HG03354 (cell line): ENCODE results near the gene VSIR.

Experiments
- ATAC-seq: cut with Tn5 transposase; IDR thresholded peaks from one replicate; pipeline ENCODE4 v1.9.1; 2021; ENCODE audit warnings: mild to moderate bottlenecking; ENCODE audit not compliant: unreplicated experiment, poor library complexity, severe bottlenecking

VSIR gene

GRCh38 chr10:71739358-71739900 lies 33.9 kb downstream of the VSIR start:
- no peak for ATAC-seq

GRCh38 chr10:71737834-71738197 lies 35.5 kb downstream of the VSIR start:
- ATAC-seq, result no peak

- no peak for ATAC-seq
Measured at GRCh38 chr10:71737001-71737833, 36.1 kb downstream of the VSIR start.

GRCh38 chr10:71736570-71736952 lies 36.8 kb downstream of the VSIR start:
- ATAC-seq, result no peak

- ATAC-seq, result no peak
Measured at GRCh38 chr10:71735709-71736569, 37.4 kb downstream of the VSIR start.

- no peak for ATAC-seq
Measured at GRCh38 chr10:71734797-71735196, 38.5 kb downstream of the VSIR start.

GRCh38 chr10:71731791-71732190 lies 41.5 kb downstream of the VSIR start:
- no peak for ATAC-seq

GRCh38 chr10:71729161-71729636 lies 44.1 kb downstream of the VSIR start:
- ATAC-seq, result no peak

GRCh38 chr10:71727738-71728737 lies 45.3 kb downstream of the VSIR start:
- peak; percentile 64 for ATAC-seq

- peak; percentile 57 for ATAC-seq
Measured at GRCh38 chr10:71727105-71727737, 46.1 kb downstream of the VSIR start.

GRCh38 chr10:71726580-71727104 lies 46.7 kb downstream of the VSIR start:
- ATAC-seq, result no peak

GRCh38 chr10:71725998-71726579 lies 47.2 kb downstream of the VSIR start:
- ATAC-seq, result no peak

- ATAC-seq, result no peak
Measured at GRCh38 chr10:71725249-71725648, 48.1 kb downstream of the VSIR start.

GRCh38 chr10:71724539-71724938 lies 48.8 kb downstream of the VSIR start:
- ATAC-seq, result no peak

GRCh38 chr10:71723311-71723710 lies 50.0 kb downstream of the VSIR start:
- ATAC-seq, result no peak

GRCh38 chr10:71722849-71723248 lies 50.5 kb downstream of the VSIR start:
- no peak for ATAC-seq

- no peak for ATAC-seq
Measured at GRCh38 chr10:71721313-71721712, 52.0 kb downstream of the VSIR start.

- ATAC-seq, result no peak
Measured at GRCh38 chr10:71720288-71720687, 53.0 kb downstream of the VSIR start.
